H1 (cell line): Measurements from ENCODE around the gene PRSS50. TPM values are rescaled to one million over a fixed set of nuclear protein-coding genes. Genes with fewer than 3 reads are reported as not detected.

Experiments used
- ATF2 ChIP-seq: IDR thresholded peaks from 2 replicates; pipeline ENCODE4 v1.6.1; 2012; ENCODE audit warnings: low read length, inconsistent platforms
- CHD7 ChIP-seq: fragments of 300-600 bp; sonication (generic); IDR thresholded peaks from 2 replicates; pipeline ENCODE4 v1.7.1; 2012; ENCODE audit warnings: low read length, moderate library complexity, mild to moderate bottlenecking, inconsistent platforms; ENCODE audit not compliant: insufficient replicate concordance
- EP300 ChIP-seq, 2 experiments: IDR thresholded peaks; 1 replicate in 1 of 2; 2 replicates in 1 of 2; pipeline ENCODE4 v1.6.1; 2011 to 2012; ENCODE audit warnings: low read depth in 2 of 2, low read length in 2 of 2, mild to moderate bottlenecking in 2 of 2, borderline replicate concordance in 1 of 2, inconsistent platforms in 1 of 2, moderate library complexity in 1 of 2
- EZH2 ChIP-seq: fragments of 200-600 bp; sonication (generic); IDR thresholded peaks from 2 replicates; pipeline ENCODE4 v1.7.1; 2012; ENCODE audit warnings: low read depth, mild to moderate bottlenecking, moderate library complexity, low read length, inconsistent platforms; ENCODE audit not compliant: severe bottlenecking
- GABPA ChIP-seq: IDR thresholded peaks from 2 replicates; pipeline ENCODE4 v1.6.1; 2011; ENCODE audit warnings: mild to moderate bottlenecking, low read length, moderate library complexity, borderline replicate concordance; ENCODE audit not compliant: insufficient read depth
- RXRA ChIP-seq: IDR thresholded peaks from 2 replicates; pipeline ENCODE4 v1.6.1; 2011; ENCODE audit warnings: low read depth, mild to moderate bottlenecking, low read length, moderate library complexity; ENCODE audit not compliant: insufficient read depth
- polyA plus RNA-seq, 7 experiments: library from polyadenylated mRNA; depleted of rRNA in 3 of 7; stranded (reverse) in 5 of 7; unstranded in 2 of 7; fragments of >200 nt in 5 of 7; fragments of 200-250 nt in 2 of 7; gene quantifications; 1 replicate in 5 of 7; 2 replicates in 1 of 7; 4 replicates in 1 of 7; pipeline versions ENCODE4 v1.2.1 to v1.2.3, GENCODE V29; 2011 to 2013; ENCODE audit warnings: missing spikeins in 2 of 7, mixed read lengths in 2 of 7
- total RNA-seq: library from RNA; stranded (reverse); fragmentation: NEBNext Ultra II Directional; extraction: Animal tissue kit (Norgen Biotek cat#: 25700); gene quantifications from 2 replicates; pipeline ENCODE4 v1.2.1, GENCODE V29; 2021

PRSS50 gene
- total and polyA plus RNA-seq, 2 of the 8 experiments (the other 6 are each of a cell fraction or from before 2014, with no cell fraction given), result 0.47 to 0.71 TPM

- no peak for TF ChIP-seq EP300 (IDR thresholded peaks at IDR 0.05; ENCODE audit: borderline replicate concordance in 1 of 2, low read depth in 2 of 2, low read length in 2 of 2)
- TF ChIP-seq EZH2, result no peak
- no peak for TF ChIP-seq GABPA
- no peak for TF ChIP-seq CHD7
- no peak for TF ChIP-seq RXRA
- no peak for TF ChIP-seq ATF2
These were observed 23.8 kb downstream of the PRSS50 start (continued) for GRCh38 chr3:46693892-46694226.
